Activated CD8-positive, alpha-beta T cell treated with anti-CD3 and anti-CD28 coated beads for 36 hours (primary cell): ENCODE measurements around the gene TACO1. TPM values are rescaled to one million over a fixed set of nuclear protein-coding genes. Genes with fewer than 3 reads are reported as not detected.

Source experiments
- ATAC-seq: fragments of 200-7000 bp; cut with Tn5 transposase; one replicate; pipeline ENCODE4 v1.10.0; 2021; ENCODE audit warnings: mild to moderate bottlenecking, moderate library complexity
- CTCF ChIA-PET: fragments of 350-600 bp; sonication (Branson Sonifier 250); formaldehyde crosslinking; loops from one replicate; lab custom pipeline; 2021; ENCODE audit warnings: antibody characterized with exemption; lab: Charles Lee
- POLR2A ChIA-PET: fragments of 350-600 bp; sonication (Branson Sonifier 250); formaldehyde crosslinking; loops from one replicate; lab custom pipeline; 2021; ENCODE audit warnings: antibody characterized with exemption; lab: Charles Lee
- DNase-seq: peaks from one replicate; pipeline ENCODE4 v3.0.0-alpha.2; 2020
- H3K27ac Mint-ChIP-seq: one replicate; pipeline ENCODE4 v1.8.0; 2021; ENCODE audit warnings: mild to moderate bottlenecking, mixed read lengths
- H3K27me3 Mint-ChIP-seq: one replicate; pipeline ENCODE4 v1.8.0; 2021; ENCODE audit warnings: mixed read lengths
- H3K36me3 Mint-ChIP-seq: one replicate; pipeline ENCODE4 v1.8.0; 2021; ENCODE audit warnings: low read depth, mixed read lengths
- H3K4me1 Mint-ChIP-seq: one replicate; pipeline ENCODE4 v1.8.0; 2021; ENCODE audit warnings: low read depth, mixed read lengths
- H3K4me3 Mint-ChIP-seq: one replicate; pipeline ENCODE4 v1.8.0; 2021; ENCODE audit warnings: mild to moderate bottlenecking, moderate library complexity, mixed read lengths
- H3K9me3 Mint-ChIP-seq: one replicate; pipeline ENCODE4 v1.8.0; 2021; ENCODE audit warnings: mixed read lengths
- intact Hi-C: fragments of 100-400 bp; cut with micrococcal nuclease; formaldehyde crosslinking; loops from one replicate; pipeline ENCODE4 v1.10.0; 2022
- total RNA-seq, 2 experiments: library from RNA; stranded (reverse); gene quantifications; one replicate each; pipeline ENCODE4 v1.2.3, GENCODE V29; 2021
- TF ChIP-seq, protein P1 (sequence below): fragments of 200-600 bp; IDR thresholded peaks from one replicate; pipeline ENCODE4 v1.8.0; 2022; ENCODE audit warnings: antibody characterized with exemption, mild to moderate bottlenecking

Gene TACO1
- total RNA-seq, 2 experiments from 2014 or later: 27.0 to 30.4 TPM

DNA sequence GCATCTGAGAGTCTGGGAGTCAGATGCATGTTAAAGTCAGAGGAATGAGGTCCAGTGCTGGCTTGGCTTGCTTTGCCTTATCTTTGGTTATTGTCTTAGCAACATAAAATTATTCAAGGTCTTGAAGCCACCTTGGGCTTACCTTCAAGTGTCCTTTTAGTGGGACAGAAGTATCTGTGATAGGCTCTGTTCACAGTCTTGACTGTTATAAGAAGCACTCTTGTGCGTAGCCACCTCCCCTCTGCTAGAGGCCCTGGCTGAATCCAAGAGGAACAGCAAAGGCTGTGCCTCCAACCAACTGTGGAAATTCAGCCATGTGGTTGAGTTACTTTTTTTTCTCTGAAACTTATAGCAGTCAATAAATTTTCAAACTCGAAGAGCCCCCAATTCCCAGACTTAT is 13.0 kb downstream of the TACO1 start:
- peaks cover 11% of the 10 kb centered on the region for H3K36me3 Mint-ChIP-seq
- TF ChIP-seq, protein P1, sequence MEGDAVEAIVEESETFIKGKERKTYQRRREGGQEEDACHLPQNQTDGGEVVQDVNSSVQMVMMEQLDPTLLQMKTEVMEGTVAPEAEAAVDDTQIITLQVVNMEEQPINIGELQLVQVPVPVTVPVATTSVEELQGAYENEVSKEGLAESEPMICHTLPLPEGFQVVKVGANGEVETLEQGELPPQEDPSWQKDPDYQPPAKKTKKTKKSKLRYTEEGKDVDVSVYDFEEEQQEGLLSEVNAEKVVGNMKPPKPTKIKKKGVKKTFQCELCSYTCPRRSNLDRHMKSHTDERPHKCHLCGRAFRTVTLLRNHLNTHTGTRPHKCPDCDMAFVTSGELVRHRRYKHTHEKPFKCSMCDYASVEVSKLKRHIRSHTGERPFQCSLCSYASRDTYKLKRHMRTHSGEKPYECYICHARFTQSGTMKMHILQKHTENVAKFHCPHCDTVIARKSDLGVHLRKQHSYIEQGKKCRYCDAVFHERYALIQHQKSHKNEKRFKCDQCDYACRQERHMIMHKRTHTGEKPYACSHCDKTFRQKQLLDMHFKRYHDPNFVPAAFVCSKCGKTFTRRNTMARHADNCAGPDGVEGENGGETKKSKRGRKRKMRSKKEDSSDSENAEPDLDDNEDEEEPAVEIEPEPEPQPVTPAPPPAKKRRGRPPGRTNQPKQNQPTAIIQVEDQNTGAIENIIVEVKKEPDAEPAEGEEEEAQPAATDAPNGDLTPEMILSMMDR: no peak
- DNase-seq: no peak
- intact Hi-C loops: loop anchor here (5.0 kb wide), 1 partner anchor 171 kb away; no protein-coding TSS in a partner anchor
- H3K27me3 Mint-ChIP-seq: no peaks in the 10 kb centered on the region
- no peaks in the 10 kb centered on the region for H3K9me3 Mint-ChIP-seq
- POLR2A ChIA-PET: interaction anchor here (0.6 to 0.7 kb wide), 2 partner anchors 16 to 360 kb away, joined by 3 read pairs; no protein-coding TSS in a partner anchor
- CTCF ChIA-PET: interaction anchor here (0.8 to 4.3 kb wide), 4 partner anchors 10 to 185 kb away, joined by 3 to 188 read pairs (median 47); partner anchors contain the start of gene MAP3K3
- no peak overlapping the region for H3K27ac Mint-ChIP-seq
- peaks cover 29% of the 10 kb centered on the region for H3K4me1 Mint-ChIP-seq
- no peak overlapping the region for H3K4me3 Mint-ChIP-seq
- no peak for ATAC-seq

DNA sequence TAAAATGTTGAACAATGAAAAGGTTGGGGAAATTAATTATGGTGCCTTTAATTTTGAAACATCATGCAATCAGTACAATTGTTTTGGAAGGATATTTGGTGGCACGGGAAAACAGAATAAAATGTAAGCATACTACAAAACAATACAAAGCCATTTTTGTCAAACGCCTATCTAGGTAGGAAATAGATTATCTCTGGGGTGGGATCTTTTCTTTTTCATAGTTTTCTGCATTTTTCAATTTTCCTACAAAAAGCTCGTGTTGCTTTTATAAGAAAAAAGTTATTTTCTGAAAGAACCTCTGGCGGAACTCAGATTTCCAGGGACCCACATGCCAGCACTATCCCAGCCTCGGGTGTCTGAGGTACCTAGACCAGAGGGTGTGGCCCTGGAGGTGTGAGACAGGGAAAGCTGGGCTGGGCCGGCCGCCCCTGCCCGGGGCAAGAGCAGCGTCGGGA is 20.6 kb downstream of the TACO1 start:
- ATAC-seq: peak; percentile 1
- Mint-ChIP-seq H3K9me3 (no peaks in the 10 kb centered on the region), H3K4me1 (peaks cover 33% of the 10 kb centered on the region), H3K27me3 (no peaks in the 10 kb centered on the region), H3K36me3 (peaks cover 2% of the 10 kb centered on the region), H3K4me3 (peak overlapping the region; percentile 84), H3K27ac (peak overlapping the region; percentile 91)
- ChIA-PET POLR2A (interaction anchor here (1.0 to 3.1 kb wide), 10 partner anchors 9 to 193 kb away, joined by 3 to 34 read pairs (median 4); partner anchors contain the start of genes CCDC47, DDX42, LIMD2 and TACO1), CTCF (interaction anchor here (0.9 to 8.8 kb wide), 11 partner anchors 9 to 196 kb away, joined by 3 to 79 read pairs (median 3); no protein-coding TSS in a partner anchor)
- TF ChIP-seq, protein P1: no peak
- intact Hi-C loops: loop anchor here (5.0 kb wide), 1 partner anchor 76 kb away; no protein-coding TSS in a partner anchor
- DNase-seq: no peak

DNA sequence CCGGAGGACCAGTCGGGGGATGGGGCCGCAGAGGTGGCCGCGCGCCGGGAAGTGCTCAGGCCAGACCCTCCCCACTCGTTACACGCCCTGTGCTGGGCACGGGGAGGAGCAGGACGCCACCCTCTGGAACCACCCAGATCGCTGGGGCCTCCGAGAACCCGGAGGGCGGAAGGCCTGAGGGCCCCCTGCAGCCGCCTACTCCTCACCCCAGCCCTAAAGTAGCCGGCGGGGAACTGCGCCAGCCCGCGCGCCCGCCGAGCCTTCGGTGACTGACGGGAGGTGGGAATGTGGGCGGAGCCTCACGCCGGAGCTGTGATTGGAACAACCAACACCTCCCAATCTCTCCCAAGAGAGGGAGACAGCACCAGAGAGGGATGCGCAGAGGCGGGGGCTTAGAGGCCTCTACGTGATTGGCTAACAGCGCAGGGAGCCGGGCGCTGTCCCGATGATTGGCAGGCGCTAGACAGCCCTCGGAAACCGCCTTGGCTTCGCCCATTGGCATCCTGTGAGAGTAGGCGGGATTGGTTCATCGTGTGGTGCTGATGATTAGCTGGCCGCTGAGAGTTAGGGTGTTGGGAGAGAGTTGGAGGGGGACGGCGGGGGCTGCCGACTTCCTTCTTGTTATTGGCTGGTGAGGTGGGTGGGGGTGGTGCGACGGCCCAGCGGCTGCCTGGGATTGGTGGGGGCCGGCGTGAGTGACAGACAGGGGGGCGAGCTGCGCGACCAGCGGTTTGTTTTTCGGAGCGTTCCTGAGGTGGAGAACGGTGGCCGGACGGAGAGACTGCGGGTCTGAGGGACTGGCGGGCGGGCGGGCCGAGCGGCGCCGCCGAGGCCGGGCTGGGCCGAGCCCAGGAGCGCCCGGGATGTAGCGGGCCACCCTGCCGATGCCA is 21.2 kb downstream of the TACO1 start, which contains the start of gene MAP3K3:
Gene MAP3K3 (plus strand): TSS at position 734 of the 890 bp plus-strand sequence. CDS start 343 bp downstream, outside the sequence.
- Mint-ChIP-seq H3K36me3 (peaks cover 2% of the 10 kb centered on the region), H3K4me3 (peak within 1 kb of the TSS; percentile 99), H3K27ac (peak within 1 kb of the TSS; percentile 95), H3K9me3 (no peaks in the 10 kb centered on the region), H3K27me3 (no peaks in the 10 kb centered on the region), H3K4me1 (peaks cover 38% of the 10 kb centered on the region)
- DNase-seq (peak; percentile 99), ATAC-seq (peak; percentile 91)
- intact Hi-C loops: loop anchor here (5.0 kb wide), 1 partner anchor 75 kb away; no protein-coding TSS in a partner anchor
- TF ChIP-seq, protein P1: peak; percentile 30
- CTCF ChIA-PET: interaction anchor here (0.9 to 8.8 kb wide), 14 partner anchors 8 to 227 kb away, joined by 3 to 79 read pairs (median 3); no protein-coding TSS in a partner anchor
- POLR2A ChIA-PET: interaction anchor here (0.8 to 3.1 kb wide), 11 partner anchors 10 to 194 kb away, joined by 3 to 34 read pairs (median 4); partner anchors contain the start of genes CCDC47, DDX42, LIMD2 and TACO1

GRCh38 chr17:63622574-63623390 is 22.1 kb downstream of the TACO1 start:
- DNase-seq: peak; percentile 64
- intact Hi-C loops: loop anchor here (5.0 kb wide), 1 partner anchor 75 kb away; no protein-coding TSS in a partner anchor
- Mint-ChIP-seq H3K9me3 (no peaks in the 10 kb centered on the region), H3K36me3 (peaks cover 2% of the 10 kb centered on the region), H3K4me1 (peaks cover 45% of the 10 kb centered on the region), H3K4me3 (peak overlapping the region; percentile 99), H3K27me3 (no peaks in the 10 kb centered on the region), H3K27ac (peak overlapping the region; percentile 95)
- peak; percentile 14 for ATAC-seq
- POLR2A ChIA-PET: interaction anchor here (0.6 to 3.1 kb wide), 10 partner anchors 11 to 187 kb away, joined by 3 to 34 read pairs (median 4); partner anchors contain the start of genes LIMD2 and TACO1
- TF ChIP-seq, protein P1: no peak
- CTCF ChIA-PET: interaction anchor here (0.8 to 8.8 kb wide), 13 partner anchors 9 to 226 kb away, joined by 3 to 79 read pairs (median 3); no protein-coding TSS in a partner anchor
